DOHH2 (cell line): ENCODE data around the gene IGF2BP2.

Source experiments
- CTCF ChIP-seq: fragments of 200-600 bp; sonication (generic); IDR thresholded peaks from one replicate; pipeline ENCODE4 v1.5.1; 2014; ENCODE audit warnings: antibody characterized with exemption, mild to moderate bottlenecking, low read depth, low read length; ENCODE audit not compliant: poor library complexity, severe bottlenecking
- EZH2phosphoT487 ChIP-seq: fragments of 200-600 bp; sonication (generic); IDR thresholded peaks from 2 replicates; pipeline ENCODE4 v1.6.1; 2017; ENCODE audit warnings: borderline replicate concordance, mild to moderate bottlenecking, antibody characterized with exemption, low read length, moderate library complexity, mixed read lengths

GRCh38 chr3:185606196-185606595 is 218.6 kb downstream of the IGF2BP2 start:
- TF ChIP-seq CTCF (no peak), EZH2phosphoT487 (no peak)
